ENCODE measurements around the gene DCDC1. TPM values are rescaled to one million over a fixed set of nuclear protein-coding genes. Genes with fewer than 3 reads are reported as not detected.

DCDC1 gene
- polyA plus RNA-seq, 4 donors: 3.4 to 7.3 (median 5.1) TPM

DNA sequence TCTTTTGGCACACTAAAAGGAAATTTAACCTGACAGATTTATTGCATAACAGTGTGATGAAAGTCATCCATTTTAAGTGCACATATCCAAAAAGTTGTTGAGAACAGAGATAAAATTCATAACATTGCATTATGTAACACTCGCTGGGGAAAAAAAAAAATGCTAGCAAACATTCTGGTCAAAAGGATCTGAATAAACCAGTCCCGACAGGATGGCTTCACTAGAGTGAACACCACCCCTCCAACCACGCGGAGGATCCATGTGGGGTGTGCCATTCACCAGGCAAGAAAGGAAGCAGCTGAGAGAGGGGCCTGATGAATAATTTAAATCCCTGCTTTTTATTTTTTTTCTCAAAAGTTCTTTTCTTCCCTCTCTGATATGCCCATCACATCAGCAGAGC is 258.7 kb downstream of the DCDC1 start:
- DNase-seq (ENCODE audit: low read depth in 4 of 4, low spot score in 2 of 4): no peak

DNA sequence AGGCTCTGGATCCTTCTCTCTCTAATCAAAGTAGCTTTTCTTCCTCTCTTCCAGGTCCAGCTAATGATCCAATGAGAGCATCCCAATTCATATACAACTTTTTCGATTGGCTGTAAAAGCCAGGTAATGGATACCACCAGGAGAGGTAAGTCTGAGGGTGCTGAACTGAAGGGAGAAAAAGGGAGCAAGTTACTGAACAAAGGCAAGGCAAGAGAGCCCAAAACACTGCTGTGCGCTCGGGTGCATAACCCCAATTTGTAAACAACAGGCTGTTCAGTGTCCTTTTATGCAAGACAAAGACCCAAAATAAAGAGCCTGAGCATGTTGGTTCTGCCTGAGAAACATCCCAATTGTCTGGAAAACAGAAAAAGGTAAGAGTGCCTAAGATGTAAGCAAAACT is 260.1 kb downstream of the DCDC1 start:
- no peak for DNase-seq (ENCODE audit: low read depth in 4 of 4, low spot score in 2 of 4)

DNA sequence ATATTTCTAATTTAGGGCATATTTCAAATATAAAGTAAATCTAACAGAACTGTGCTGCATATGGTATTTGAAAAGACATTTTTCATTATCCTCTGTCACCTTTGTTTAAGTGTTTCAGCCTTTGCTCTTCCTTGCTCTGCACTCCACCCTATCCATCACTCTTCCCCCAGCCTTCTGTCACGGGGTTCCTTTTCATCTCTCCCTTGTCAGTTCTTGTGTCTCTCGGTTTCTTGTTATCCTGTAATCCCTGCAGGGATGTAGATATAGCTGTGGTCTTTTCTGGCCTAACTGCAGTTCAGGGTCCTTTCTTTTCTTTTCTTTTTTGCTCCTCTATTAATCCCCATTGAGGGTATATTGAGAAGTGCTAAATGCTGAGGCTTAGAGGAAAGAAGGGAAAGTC is 261.9 kb downstream of the DCDC1 start:
- no peak for DNase-seq (ENCODE audit: low read depth in 4 of 4, low spot score in 2 of 4)

DNA sequence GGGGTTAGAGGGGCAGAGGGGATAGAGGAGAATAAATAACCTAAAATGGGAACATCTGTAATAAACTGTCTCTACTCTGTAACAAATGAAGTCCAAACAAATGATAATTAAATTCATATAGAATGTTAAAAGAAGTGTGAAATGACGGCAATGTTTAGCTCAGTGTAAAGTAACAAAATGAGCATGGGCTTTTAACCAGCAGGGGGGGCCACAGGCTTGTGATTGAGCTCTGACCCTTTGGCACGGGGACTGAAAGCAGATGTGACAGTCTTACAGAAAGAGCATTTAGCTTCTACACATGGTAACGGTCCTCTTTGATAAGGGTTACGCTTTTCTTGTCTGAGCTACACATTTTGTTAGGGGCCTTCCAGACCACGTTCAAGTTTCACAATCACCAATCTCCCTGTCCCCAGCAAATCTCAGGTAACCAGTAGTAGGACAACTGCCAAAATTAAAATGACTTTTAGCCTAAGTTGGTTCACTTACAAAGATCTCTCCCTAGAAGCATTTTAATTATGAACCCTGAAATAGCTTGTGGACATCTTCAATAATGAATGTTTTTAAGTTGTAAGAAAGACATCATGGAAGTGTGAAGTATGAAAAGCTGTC is 262.5 kb downstream of the DCDC1 start:
- peak; percentile 18 to 41 (median 22) for DNase-seq (ENCODE audit: low read depth in 4 of 4, low spot score in 2 of 4)

DNA sequence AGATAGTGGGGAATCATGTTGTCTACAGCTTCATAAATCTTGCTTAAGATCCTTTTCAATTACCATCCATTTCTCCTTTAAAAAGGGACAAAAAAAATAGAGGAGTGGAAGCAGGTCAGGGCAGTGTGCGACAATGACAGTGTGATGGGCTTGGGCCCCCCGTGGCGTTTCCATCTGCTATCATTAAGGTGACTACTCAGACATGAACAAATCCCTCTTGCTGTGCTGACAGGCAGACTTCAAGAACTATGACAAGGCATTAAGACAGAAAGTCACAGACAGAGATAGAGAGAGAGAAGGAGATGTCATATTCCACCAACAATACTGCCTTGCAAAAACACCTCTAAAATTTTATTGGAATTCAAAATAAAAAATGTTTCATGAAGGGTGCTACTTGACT is 263.2 kb downstream of the DCDC1 start:
- DNase-seq (ENCODE audit: low read depth in 4 of 4, low spot score in 2 of 4): no peak

DNA sequence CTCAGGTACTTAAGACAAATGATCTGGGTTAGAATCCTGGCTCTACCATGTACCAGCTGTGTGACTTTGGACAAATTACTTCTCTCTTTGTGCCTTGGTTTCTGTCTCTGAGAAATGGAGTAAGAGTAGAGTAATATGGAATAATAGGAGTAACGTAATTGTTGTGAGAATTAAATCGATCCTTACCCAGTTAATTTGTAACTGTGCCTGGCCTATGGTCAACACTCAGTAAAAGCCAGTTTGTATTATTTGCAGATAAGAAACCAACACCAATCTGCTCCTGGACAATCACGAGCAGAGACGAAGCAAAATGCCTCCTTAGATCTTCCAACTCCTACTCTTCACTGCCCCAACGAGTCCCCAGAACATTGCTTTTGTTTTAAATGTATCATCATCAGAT is 266.7 kb downstream of the DCDC1 start:
- no peak for DNase-seq (ENCODE audit: low read depth in 4 of 4, low spot score in 2 of 4)

DNA sequence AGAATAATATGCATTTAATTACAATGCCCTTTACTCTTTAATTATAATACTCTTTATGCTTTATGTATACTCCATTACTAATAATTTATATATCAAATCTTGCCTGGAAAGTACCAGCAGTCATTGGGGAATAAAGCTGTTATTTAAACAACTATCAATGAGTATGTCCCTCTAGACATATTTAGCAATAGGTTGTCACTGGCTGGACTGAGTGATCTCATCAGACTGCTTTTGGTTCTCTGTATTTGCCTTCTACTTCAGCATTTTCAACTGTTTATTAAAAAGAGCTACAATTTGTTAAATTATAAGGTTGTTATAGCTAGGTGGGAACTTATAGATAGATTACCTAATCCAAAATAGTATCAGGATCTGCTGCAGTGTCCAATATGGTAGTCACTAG is 267.2 kb downstream of the DCDC1 start:
- no peak for DNase-seq (ENCODE audit: low read depth in 4 of 4, low spot score in 2 of 4)

DNA sequence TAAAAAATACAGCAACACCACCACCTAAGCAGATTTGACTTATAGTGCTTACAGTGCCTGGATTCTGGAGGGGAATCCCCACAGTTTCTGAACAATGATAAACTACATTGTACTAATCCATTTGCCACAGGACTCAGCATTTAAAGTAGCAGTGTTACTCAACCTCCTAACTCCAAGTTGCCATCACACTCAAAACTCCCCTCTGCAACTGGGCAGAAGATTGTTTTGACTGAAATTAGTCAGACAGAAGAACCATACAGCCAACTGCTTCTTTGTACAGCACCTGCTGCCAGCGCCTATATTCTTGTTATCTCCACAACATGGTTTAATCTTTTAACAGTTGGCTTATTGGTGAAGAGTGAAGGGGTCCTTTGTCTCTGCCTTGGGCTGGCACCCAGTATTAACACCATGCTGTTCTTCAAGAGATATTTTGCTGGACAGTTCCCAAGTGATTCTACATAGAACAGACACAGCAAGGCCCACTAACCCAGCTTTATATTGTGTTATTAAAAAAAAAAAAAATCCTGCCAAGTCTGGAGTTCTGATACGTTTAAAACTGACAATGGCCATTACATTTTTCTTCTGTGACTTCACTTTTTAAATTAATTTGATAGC is 273.2 kb downstream of the DCDC1 start:
- no peak for DNase-seq (ENCODE audit: low read depth in 4 of 4, low spot score in 2 of 4)

DNA sequence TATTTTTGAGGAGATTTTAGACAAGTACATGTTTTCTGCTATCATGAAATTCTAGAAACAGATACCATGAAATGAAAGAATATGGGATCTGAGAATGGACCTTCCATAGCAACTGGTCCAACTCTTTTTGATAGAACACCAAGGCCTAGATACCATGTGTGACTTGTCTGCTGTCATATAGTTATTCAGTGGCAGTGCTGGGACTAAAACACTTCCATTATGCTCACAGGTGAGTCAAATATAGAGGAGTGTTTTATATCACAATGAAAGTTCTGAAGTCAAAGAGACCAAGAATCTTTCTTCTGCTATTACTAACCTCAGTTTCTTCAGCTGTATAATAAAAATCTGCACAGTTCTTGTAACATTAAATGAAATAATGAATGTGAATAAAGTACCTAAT is 276.9 kb downstream of the DCDC1 start:
- DNase-seq (ENCODE audit: low read depth in 4 of 4, low spot score in 2 of 4): no peak

DNA sequence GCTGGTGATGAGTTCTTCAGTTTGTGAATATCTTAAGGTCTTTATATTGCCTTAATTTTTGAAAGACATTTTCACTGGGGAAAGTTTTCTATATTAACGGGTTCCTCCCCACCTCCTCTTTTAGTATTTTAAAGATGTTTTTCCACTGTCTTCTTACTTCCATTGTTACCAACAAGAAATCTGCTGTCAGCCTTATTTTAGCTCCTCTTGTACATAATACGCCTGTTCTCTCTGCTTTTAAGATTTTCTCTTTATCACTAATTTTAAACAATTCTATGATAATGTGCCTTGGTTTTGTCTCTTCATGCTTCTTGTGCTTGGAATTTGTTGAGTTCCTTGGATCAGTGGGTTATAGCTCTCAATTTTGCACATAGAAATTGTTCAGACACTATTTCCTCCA is 280.4 kb downstream of the DCDC1 start:
- DNase-seq (ENCODE audit: low read depth in 4 of 4, low spot score in 2 of 4): no peak

DNA sequence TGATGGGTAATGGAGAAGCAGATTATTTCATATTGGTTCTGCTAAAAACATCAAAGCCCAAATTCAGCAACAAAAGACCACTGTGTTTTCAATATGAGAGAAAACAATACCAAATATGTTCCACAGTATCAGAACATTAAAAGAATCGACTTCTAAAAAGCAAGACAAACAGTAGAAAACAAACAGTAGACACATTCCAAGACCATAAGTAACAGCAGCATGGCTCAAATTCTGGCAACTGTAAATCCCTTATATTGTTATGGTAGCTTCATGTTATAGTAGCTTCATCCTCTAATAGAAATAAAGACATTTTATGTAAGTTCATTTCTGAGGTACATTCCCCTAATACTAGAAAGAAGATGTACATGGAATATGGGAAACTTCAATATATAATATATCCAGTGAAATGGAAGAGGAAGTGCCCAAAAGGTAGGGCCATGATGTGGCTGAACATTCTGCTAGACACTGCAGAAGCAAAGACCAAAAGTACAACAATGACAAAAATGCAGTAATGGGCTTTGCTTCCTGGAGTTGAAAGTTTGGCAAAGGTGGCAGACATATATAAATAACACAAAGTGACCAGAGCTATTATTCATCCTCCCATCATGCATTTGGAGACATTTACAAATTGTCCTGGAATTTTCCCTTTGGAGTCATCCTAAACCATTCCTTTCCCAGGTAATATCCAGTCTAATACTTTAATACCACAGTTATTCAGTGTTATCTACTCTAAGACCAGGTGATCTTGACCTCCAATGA is 299.9 kb downstream of the DCDC1 start:
- no peak for DNase-seq (ENCODE audit: low read depth in 4 of 4, low spot score in 2 of 4)

DNA sequence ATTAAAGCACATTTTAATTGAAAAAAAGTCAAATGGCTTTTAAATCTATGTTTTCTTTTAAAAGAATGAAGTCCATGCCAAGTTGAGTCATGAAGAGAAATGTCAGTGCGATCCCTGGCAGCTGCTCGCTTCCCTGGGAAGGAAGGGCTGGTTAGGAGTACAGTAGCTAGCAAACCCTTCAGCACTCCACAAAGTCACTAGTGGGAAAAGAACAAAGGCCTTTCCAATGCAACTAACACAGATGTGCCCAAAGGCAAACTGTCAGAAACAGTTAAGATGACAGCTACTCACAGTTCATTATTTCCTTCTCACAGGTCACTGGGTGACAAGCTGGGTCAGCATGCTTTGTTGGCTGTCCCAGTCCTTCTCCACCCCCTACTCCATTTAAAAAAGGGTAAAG is 308.7 kb downstream of the DCDC1 start:
- DNase-seq (ENCODE audit: low read depth in 4 of 4, low spot score in 2 of 4): no peak

DNA sequence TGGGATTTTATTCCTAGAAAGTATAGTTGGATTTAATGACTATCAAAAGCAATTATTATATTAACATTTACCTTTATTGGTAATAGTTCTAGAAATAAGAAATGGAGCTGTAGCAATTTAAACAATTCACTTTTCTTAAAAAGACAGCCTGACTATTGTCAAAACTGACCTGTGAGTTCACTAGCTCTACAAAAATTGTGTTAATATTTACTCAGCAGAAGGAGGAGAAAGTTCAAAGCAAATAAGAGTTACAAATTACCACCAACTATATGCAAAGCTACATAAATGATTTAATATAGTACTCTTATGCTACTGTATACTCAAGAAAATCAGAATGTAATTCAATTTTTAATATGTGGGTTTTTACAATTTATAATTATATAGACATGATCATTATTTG is 310.0 kb downstream of the DCDC1 start:
- DNase-seq (ENCODE audit: low read depth in 4 of 4, low spot score in 2 of 4): no peak

DNA sequence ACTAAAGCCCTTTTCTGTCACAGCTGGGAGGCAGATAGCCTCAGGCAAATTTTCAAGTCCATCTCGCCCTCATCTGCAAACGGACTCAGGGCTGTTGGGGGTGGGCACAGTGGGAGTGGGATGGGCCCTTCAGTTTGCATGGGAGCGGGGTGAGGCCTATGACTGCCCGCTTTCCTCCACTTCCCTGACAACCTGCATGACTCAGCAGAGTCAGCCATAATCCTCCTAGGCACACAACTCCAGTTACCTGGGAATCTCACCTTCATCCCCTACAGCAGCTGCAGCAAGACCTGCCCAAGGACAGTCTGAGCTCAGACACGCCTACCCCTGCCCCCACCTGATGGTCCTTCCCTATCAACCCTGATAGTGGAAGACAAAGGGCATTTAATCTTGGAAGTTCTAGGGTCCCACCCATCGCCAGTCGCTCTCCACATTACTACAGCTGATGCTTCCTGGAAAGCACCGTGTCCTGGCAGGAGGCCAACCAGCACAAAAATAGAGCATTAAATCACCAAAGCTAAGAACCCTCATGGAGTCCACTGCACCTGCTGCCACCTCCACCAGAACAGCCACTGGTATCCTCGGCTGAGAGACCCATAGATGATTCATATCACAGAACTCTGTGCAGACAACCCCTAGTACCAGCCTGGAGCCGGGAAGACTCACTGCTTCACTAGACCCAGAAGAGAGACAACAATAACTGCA is 319.3 kb downstream of the DCDC1 start:
- DNase-seq (ENCODE audit: low read depth in 4 of 4, low spot score in 2 of 4): no peak

DNA sequence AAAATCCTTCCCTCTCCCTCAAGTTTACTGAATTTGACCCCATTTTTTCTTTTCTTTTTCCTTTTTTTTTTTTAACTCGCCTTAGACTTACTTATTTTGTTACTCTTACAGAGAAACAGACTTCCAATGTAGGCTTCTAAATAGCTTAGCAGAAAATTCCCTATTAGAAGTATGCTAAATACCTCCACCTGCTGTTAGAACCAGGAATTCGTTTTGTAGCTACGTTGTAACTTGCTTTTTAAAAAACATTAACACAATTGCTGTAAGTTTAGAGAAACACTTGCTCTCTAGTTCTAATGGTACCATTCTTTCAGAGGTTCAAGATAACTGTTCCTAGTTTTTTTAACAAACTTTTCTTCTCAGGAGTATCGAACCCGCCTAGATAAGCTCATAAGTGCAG is 324.2 kb downstream of the DCDC1 start:
- no peak for DNase-seq (ENCODE audit: low read depth in 4 of 4, low spot score in 2 of 4)

DNA sequence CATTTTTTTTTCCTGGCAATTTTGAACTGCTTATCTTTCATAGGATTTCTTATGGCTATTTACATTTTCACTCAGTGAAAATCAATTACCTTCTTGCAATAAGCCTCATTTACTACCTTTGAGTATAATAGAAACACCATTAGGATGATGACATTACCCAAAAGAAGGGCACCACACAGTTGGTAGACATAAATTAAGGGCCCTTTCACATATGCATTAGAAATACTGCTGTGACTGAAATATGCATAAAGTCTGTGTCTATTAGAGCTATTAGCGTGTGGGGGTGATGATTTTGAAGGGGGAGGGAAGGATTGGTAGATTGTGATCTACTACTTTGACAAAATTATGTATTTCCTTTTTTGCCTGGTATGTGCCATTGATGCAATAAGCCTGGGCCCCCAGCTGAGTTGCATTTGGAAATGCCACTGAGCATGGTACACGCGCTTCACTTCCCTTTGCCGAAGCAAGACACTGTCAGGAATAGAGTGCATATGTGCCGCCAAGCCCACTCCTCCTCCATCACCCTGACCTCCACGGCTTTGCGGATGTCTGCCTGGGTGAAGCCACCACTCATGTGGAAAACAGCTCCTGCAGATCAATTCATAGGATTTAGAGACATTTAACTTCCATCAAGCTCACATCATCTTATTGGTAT is 339.3 kb downstream of the DCDC1 start:
- no peak for DNase-seq (ENCODE audit: low read depth in 4 of 4, low spot score in 2 of 4)

DNA sequence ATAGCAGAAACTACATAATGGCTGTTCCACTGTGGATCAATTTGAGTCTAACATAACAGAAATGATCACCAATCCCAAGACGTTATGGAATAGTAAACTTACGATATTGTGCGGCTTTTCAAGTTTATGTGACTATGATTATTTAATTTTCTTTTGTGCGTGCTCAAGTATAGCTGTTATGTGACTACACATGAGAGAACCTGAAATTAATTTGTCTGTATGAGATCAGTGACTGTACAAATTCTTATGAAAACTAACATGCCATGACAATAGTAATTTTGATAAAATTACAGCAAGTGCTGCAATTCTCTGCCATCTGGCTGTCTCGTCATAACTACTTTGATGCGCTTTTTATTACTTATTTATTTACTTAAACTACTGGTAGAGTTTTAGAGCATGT is 343.2 kb downstream of the DCDC1 start:
- no peak for DNase-seq (ENCODE audit: low read depth in 4 of 4, low spot score in 2 of 4)

DNA sequence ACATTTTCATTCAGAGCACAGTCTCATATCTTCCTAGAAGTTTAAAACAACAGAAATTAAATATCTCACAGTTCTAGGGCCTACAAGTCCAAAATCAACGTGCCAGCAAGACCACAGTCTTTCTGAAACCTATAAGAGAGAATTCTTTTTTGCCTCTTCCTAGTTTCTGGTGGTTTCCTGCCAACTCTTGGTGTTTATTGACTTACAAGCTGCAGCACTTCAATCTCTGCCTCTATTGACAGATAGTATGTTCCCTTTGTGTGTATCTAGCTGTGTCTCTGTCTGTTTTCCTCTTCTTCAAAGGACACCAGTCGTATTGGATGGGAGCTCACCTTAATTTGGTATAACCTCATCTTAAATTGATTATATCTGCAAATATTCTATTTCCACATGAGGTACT is 347.5 kb downstream of the DCDC1 start:
- no peak for DNase-seq (ENCODE audit: low read depth in 4 of 4, low spot score in 2 of 4)

DNA sequence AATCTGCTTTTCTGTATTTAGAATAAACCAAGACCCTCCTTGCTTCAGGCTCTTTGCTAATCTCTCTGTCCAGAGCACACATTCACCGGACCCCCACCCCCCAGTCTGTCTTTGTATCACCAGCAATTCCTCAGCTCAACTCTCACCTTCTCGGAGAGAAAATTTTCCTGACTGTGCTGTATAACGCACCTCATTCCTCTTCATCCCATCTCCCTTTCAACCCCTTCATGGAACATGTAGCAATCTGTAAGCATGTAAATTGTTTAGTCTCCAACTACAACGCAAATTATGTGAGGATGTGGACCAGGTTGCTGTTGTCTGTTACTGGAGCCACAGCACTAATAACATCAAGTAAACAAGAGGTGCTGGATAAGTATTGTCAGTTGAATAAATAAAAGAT is 349.8 kb downstream of the DCDC1 start:
- DNase-seq (ENCODE audit: low read depth in 4 of 4, low spot score in 2 of 4): no peak

DNA sequence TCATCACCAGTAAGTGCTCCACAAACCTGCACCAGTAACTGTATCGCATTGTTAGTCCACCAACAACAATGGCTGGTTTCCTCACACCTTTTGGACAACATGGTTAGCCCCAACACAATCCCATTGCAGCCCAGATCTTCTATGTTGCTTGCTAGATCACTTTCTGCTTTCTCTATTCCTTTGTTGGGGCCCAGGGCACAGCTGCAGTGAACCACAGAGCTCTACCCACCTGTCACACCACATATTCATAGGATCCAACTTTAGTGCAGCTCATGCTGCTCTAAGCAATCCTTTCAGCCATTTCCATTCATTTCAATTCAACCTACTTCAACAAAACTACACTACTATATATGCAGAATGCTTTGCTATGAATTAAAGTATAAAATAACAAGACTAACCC is 364.3 kb downstream of the DCDC1 start:
- DNase-seq (ENCODE audit: low read depth in 4 of 4, low spot score in 2 of 4): no peak

DNA sequence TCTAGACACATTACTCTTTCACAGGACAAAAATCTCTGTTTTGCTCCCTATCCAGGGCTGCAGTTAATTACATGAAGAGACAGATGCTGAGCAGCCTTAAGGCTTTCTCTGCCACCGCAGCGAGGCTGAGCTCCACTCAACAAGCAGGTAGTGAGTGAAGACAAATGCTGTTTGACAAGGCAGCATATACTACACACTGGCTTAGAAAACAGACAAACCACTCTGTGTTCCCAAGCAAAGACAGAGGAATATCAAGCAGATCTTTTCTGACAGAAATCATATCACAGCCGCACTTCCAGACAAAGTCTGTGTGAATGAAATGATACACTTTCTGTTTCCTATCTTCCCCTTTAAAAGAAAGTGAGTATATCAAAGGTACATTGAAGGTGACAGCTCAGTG is 368.1 kb downstream of the DCDC1 start:
- DNase-seq (ENCODE audit: low read depth in 4 of 4, low spot score in 2 of 4): no peak
